Measurements from ENCODE around the gene CYP39A1. TPM values are rescaled to one million over a fixed set of nuclear protein-coding genes. Genes with fewer than 3 reads are reported as not detected.

CYP39A1 gene
- total and polyA plus RNA-seq, 9 donors: 0.90 to 3.1 (median 1.9) TPM

GRCh38 chr6:46677314-46677654 is 24.7 kb upstream of the CYP39A1 start:
- Histone ChIP-seq H3K27me3 (ENCODE audit: control insufficient read depth, insufficient read depth, low read length) (no peaks in the 10 kb centered on the region), H3K4me1 (ENCODE audit: control insufficient read depth, insufficient read depth, low read length) (no peaks in the 10 kb centered on the region), H3K9me3 (replicated peaks; ENCODE audit: control insufficient read depth, low read depth, low read length) (no peaks in the 10 kb centered on the region), H3K27ac (ENCODE audit: low read length) (no peak overlapping the region), H3K4me3 (ENCODE audit: low read length) (no peak overlapping the region), H3K36me3 (ENCODE audit: control insufficient read depth, insufficient read depth, low read length) (peaks cover 2% of the 10 kb centered on the region)
- 14% methylated on average over 1 of the region's 4 CpGs for WGBS (ENCODE audit: insufficient coverage)
- DNase-seq: no peak

DNA sequence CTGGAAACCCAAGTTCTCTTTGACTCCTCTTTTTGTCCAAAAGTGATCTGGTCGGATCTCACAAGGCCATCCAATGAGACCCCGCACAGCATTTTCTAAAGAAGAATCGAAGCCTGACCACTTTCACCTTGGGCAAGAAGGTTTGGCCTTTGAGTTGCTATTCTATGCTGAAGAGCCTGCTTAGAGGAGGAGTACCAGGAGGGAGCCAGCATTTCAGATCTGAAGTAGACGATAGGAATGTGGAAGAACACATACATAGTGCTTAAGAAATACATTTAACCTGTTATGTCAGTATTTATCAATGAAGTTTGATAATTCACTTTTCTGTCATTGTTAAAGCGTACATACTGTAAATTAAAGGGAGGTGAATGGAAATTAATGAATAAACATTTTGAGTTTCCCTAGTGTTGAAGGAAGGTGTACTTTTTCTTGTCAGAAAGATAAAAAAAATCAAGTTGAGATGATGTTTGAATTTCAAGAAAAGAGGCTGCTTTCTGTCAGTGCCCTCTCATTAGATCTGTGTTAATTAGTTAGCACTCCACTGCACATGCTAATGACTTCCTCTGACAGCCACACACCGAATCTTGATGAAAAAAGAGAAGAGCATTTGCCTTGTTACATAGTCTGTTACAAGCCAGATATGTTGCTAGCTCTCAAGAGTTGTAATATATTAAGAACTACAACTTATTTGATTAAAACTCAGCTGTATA is 24.1 kb upstream of the CYP39A1 start:
- peaks cover 2% of the 10 kb centered on the region for H3K36me3 ChIP-seq (ENCODE audit: control insufficient read depth, insufficient read depth, low read length)
- H3K27me3 ChIP-seq (ENCODE audit: control insufficient read depth, insufficient read depth, low read length): no peaks in the 10 kb centered on the region
- WGBS (ENCODE audit: insufficient coverage): 92% methylated on average over 2 of the region's 6 CpGs
- DNase-seq: no peak
- H3K9me3 ChIP-seq (replicated peaks; ENCODE audit: control insufficient read depth, low read depth, low read length): no peaks in the 10 kb centered on the region
- H3K4me3 ChIP-seq (ENCODE audit: low read length): no peak overlapping the region
- no peak overlapping the region for H3K27ac ChIP-seq (ENCODE audit: low read length)
- H3K4me1 ChIP-seq (ENCODE audit: control insufficient read depth, insufficient read depth, low read length): no peaks in the 10 kb centered on the region

DNA sequence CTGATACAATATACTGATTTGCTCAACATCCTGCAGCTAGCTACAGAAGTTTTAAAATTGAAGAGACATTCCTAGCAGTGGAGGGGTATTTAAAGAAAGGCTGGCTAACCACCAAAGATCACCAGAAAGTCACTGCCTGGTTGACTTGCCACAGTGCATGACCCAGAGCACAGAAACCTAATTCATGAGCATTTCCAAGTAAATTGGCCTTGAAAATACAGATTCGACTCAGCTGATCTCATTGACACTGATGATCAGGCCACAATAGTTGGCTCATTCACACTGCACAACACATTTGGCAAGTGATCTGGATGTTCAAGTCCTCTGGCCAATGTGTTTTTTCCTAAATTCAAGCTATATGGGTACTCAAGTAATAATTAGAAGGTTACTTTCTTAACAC is 21.8 kb upstream of the CYP39A1 start:
- Histone ChIP-seq H3K27ac (ENCODE audit: low read length) (no peak overlapping the region), H3K4me1 (ENCODE audit: control insufficient read depth, insufficient read depth, low read length) (no peaks in the 10 kb centered on the region), H3K9me3 (replicated peaks; ENCODE audit: control insufficient read depth, low read depth, low read length) (no peaks in the 10 kb centered on the region), H3K36me3 (ENCODE audit: control insufficient read depth, insufficient read depth, low read length) (peaks cover 2% of the 10 kb centered on the region), H3K27me3 (ENCODE audit: control insufficient read depth, insufficient read depth, low read length) (no peaks in the 10 kb centered on the region), H3K4me3 (ENCODE audit: low read length) (no peak overlapping the region)
- no peak for DNase-seq
- no CpG with 5 or more reads among the region's 1 CpG for WGBS (ENCODE audit: insufficient coverage)

DNA sequence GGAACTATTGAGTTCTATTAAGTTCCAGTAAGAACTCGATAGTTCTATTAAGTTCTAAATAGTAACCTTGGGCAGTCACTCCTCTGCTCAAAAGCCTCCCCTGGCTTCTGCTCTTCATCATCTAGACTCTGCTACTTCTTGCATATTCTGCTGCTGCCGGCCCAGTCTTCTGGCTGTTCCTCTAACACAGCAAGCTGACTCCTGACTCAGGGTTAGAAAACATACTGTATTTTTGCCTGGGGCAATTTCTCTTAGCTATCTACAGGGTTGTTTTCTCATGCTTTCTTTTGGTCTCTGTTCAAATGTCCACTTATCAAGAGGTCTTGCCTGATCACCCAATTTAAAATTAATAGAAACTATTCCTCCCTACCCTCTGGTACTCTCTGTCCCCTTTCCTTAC is 14.8 kb upstream of the CYP39A1 start:
- no peaks in the 10 kb centered on the region for H3K36me3 ChIP-seq (ENCODE audit: control insufficient read depth, insufficient read depth, low read length)
- no peaks in the 10 kb centered on the region for H3K9me3 ChIP-seq (replicated peaks; ENCODE audit: control insufficient read depth, low read depth, low read length)
- no peak overlapping the region for H3K27ac ChIP-seq (ENCODE audit: low read length)
- no peak for DNase-seq
- no peaks in the 10 kb centered on the region for H3K4me1 ChIP-seq (ENCODE audit: control insufficient read depth, insufficient read depth, low read length)
- WGBS (ENCODE audit: insufficient coverage): 88% methylated on average over 1 of the region's 2 CpGs
- H3K4me3 ChIP-seq (ENCODE audit: low read length): no peak overlapping the region
- H3K27me3 ChIP-seq (ENCODE audit: control insufficient read depth, insufficient read depth, low read length): no peaks in the 10 kb centered on the region

- Histone ChIP-seq H3K9me3 (replicated peaks; ENCODE audit: control insufficient read depth, low read depth, low read length) (no peaks in the 10 kb centered on the region), H3K36me3 (ENCODE audit: control insufficient read depth, insufficient read depth, low read length) (peaks cover 2% of the 10 kb centered on the region), H3K4me1 (ENCODE audit: control insufficient read depth, insufficient read depth, low read length) (no peaks in the 10 kb centered on the region), H3K27ac (ENCODE audit: low read length) (no peak overlapping the region), H3K4me3 (ENCODE audit: low read length) (no peak overlapping the region), H3K27me3 (ENCODE audit: control insufficient read depth, insufficient read depth, low read length) (no peaks in the 10 kb centered on the region)
- no peak for DNase-seq
- WGBS (ENCODE audit: insufficient coverage): no CpG with 5 or more reads among the region's 2 CpGs
Observed at GRCh38 chr6:46661483-46661882, 8.9 kb upstream of the CYP39A1 start.

DNA sequence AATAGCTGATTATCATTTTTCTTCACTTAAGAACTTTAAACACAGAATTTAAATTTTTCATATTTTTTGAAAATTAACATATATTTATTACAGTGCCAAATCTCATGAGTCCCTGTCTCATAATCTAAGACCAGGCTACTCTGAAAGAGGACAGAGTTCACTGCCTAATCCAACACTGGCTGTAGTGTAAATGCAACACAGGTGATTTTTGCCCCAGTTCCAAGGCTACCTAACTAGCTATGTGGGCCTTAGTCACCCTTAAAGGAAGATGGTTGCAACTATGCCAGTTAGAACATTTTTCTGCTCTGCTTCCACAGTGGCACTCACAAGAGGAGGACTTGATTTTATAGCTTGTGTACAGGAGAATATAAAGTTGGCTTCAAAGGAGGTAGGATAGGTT is 5.0 kb upstream of the CYP39A1 start:
- no peak overlapping the region for H3K4me3 ChIP-seq (ENCODE audit: low read length)
- DNase-seq: no peak
- H3K4me1 ChIP-seq (ENCODE audit: control insufficient read depth, insufficient read depth, low read length): peaks cover 2% of the 10 kb centered on the region
- no peak overlapping the region for H3K27ac ChIP-seq (ENCODE audit: low read length)
- H3K36me3 ChIP-seq (ENCODE audit: control insufficient read depth, insufficient read depth, low read length): peaks cover 2% of the 10 kb centered on the region
- no peaks in the 10 kb centered on the region for H3K27me3 ChIP-seq (ENCODE audit: control insufficient read depth, insufficient read depth, low read length)
- H3K9me3 ChIP-seq (replicated peaks; ENCODE audit: control insufficient read depth, low read depth, low read length): no peaks in the 10 kb centered on the region

DNA sequence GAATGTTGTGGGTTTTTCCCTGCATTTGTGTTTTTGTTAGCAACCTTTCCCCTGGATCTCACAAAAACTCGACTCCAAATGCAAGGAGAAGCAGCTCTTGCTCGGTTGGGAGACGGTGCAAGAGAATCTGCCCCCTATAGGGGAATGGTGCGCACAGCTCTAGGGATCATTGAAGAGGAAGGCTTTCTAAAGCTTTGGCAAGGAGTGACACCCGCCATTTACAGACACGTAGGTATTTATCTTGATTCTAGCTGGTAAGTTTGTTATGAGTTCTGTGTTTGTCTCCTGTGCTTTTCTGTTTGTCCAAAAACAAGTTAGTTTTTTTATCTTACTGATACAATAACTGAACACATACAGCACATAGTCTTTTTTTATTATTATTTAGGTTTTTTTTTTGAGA is 3.2 kb upstream of the CYP39A1 start:
- no peak overlapping the region for H3K4me3 ChIP-seq (ENCODE audit: low read length)
- no peak for DNase-seq
- peaks cover 6% of the 10 kb centered on the region for H3K4me1 ChIP-seq (ENCODE audit: control insufficient read depth, insufficient read depth, low read length)
- WGBS (ENCODE audit: insufficient coverage): 20% methylated on average over 1 of the region's 6 CpGs
- no peak overlapping the region for H3K27ac ChIP-seq (ENCODE audit: low read length)
- H3K27me3 ChIP-seq (ENCODE audit: control insufficient read depth, insufficient read depth, low read length): peaks cover 5% of the 10 kb centered on the region
- H3K9me3 ChIP-seq (replicated peaks; ENCODE audit: control insufficient read depth, low read depth, low read length): no peaks in the 10 kb centered on the region
- H3K36me3 ChIP-seq (ENCODE audit: control insufficient read depth, insufficient read depth, low read length): peaks cover 2% of the 10 kb centered on the region

DNA sequence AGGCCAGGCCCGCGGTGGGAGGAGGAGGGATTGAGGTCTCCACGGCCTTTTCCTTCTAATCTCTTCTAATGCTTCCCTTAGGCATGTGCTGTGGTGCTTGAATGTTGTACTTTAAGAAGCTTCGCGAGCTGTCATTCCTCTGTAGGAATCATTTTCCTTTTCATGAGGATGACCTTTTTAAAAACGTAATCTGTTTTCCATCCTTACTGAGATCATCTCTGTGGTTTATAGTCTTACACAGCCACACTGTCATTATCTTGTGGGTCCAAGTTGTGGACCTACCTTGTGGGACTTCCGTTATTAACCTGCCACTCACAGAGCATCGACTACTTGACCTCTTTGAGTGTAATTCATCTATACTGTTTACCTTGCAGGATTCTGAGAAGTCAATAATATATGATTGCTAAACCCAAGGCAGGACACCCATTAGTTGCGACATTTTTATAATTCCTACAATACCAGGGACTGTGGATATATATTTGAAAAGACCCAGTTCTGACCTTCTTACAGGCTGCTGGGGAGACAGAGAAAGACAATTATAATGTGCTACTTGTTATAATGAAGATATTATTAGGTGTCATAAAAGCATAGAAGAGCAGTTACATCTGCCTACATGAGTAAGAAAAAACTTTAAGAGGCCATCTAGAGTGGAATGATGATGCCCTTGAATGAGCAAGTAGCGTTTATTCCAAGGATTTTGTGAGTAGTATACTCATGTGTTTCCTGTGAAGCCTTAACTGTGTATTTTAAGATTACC is 999 bp upstream of the CYP39A1 start:
- Histone ChIP-seq H3K4me1 (ENCODE audit: control insufficient read depth, insufficient read depth, low read length) (peaks cover 6% of the 10 kb centered on the region), H3K9me3 (replicated peaks; ENCODE audit: control insufficient read depth, low read depth, low read length) (no peaks in the 10 kb centered on the region), H3K27ac (ENCODE audit: low read length) (peak overlapping the region; percentile 2), H3K27me3 (ENCODE audit: control insufficient read depth, insufficient read depth, low read length) (peaks cover 5% of the 10 kb centered on the region), H3K36me3 (ENCODE audit: control insufficient read depth, insufficient read depth, low read length) (peaks cover 2% of the 10 kb centered on the region), H3K4me3 (ENCODE audit: low read length) (peak overlapping the region; percentile 96)
- WGBS (ENCODE audit: insufficient coverage): no CpG with 5 or more reads among the region's 10 CpGs
- no peak for DNase-seq

- DNase-seq: no peak
- Histone ChIP-seq H3K4me3 (ENCODE audit: low read length) (peak overlapping the region; percentile 96), H3K4me1 (ENCODE audit: control insufficient read depth, insufficient read depth, low read length) (peaks cover 6% of the 10 kb centered on the region), H3K36me3 (ENCODE audit: control insufficient read depth, insufficient read depth, low read length) (no peaks in the 10 kb centered on the region), H3K9me3 (replicated peaks; ENCODE audit: control insufficient read depth, low read depth, low read length) (no peaks in the 10 kb centered on the region), H3K27me3 (ENCODE audit: control insufficient read depth, insufficient read depth, low read length) (peaks cover 5% of the 10 kb centered on the region), H3K27ac (ENCODE audit: low read length) (peak overlapping the region; percentile 75)
- 10% methylated on average over 2 of the region's 6 CpGs for WGBS (ENCODE audit: insufficient coverage)
Observed at GRCh38 chr6:46652232-46652602, 401 bp downstream of the CYP39A1 start.

- peak overlapping the region; percentile 96 for H3K4me3 ChIP-seq (ENCODE audit: low read length)
- peaks cover 5% of the 10 kb centered on the region for H3K27me3 ChIP-seq (ENCODE audit: control insufficient read depth, insufficient read depth, low read length)
- H3K27ac ChIP-seq (ENCODE audit: low read length): peak overlapping the region; percentile 75
- H3K4me1 ChIP-seq (ENCODE audit: control insufficient read depth, insufficient read depth, low read length): peaks cover 6% of the 10 kb centered on the region
- WGBS (ENCODE audit: insufficient coverage): 20% methylated on average over 3 of the region's 8 CpGs
- DNase-seq: peak; percentile 15
- no peaks in the 10 kb centered on the region for H3K36me3 ChIP-seq (ENCODE audit: control insufficient read depth, insufficient read depth, low read length)
- H3K9me3 ChIP-seq (replicated peaks; ENCODE audit: control insufficient read depth, low read depth, low read length): no peaks in the 10 kb centered on the region
Observed at GRCh38 chr6:46651816-46652215, 802 bp downstream of the CYP39A1 start.
